GM21576 (cell line): ENCODE measurements around the gene GABRB2.
"Not testable (repeated sequence)": the region's sequence is repeated elsewhere in the genome, so short reads cannot be mapped to it uniquely, and the experiment has no call there.

Experiments
- ATAC-seq: cut with Tn5 transposase; IDR thresholded peaks from one replicate; pipeline ENCODE4 v1.9.1; 2021; ENCODE audit warnings: mild to moderate bottlenecking, moderate library complexity; ENCODE audit not compliant: unreplicated experiment

Gene GABRB2

DNA sequence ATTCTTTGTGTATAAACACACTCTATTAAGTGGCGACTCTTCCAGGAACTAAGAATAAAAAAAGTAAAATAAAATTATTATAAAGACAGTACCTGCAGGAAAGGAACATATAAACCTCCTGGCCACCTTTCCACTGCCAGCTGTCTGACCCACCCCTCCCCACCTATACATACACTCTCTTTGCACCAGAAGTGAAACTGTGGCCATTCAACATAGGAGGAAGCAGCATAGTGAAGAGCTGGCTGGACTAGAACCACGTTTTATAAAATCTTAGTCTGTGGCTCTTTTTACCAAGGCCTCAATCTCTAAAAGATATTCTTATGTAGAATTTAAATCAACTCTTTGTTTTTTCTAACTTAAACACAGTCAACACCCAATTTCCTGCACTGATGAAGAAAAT is 289.6 kb downstream of the GABRB2 start:
- ATAC-seq, result no peak

DNA sequence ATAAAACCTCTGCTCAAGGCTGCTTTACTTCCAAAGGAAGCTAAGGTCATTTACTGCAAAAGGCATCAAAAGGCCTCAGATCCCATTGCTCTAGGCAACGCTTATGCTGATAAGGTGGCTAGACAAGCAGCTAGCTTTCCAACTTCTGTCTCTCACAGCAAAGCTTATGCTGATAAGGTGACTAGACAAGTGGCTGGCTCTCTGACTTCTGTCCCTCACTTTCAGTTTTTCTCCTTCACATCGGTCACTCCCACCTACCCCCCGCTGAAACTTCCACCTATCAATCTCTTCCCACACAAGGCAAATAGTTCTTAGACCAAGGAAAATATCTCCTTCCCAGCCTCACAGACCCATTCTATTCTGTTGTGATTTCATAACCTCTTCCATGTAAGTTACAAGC is 293.6 kb downstream of the GABRB2 start:
- not testable (repeated sequence) for ATAC-seq

DNA sequence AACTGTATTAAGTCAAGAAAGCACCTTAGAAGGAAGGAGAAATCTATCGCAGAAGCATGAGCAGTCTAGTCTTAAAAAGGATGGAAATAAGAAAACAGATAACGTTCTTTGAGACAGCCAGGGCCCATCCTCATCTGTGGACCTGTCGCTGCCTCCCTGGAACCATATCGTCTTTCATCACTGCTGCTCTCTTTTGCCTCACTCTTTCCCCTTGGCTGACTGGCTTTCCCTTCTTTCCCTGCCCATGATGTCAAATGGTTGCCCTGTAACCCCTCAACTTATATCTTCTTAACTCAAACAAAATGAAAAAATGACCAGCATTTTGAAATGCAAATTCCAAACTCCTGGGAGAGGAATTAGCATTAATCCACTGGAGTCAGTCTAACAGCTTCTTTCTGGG is 299.8 kb downstream of the GABRB2 start:
- ATAC-seq, result no peak

DNA sequence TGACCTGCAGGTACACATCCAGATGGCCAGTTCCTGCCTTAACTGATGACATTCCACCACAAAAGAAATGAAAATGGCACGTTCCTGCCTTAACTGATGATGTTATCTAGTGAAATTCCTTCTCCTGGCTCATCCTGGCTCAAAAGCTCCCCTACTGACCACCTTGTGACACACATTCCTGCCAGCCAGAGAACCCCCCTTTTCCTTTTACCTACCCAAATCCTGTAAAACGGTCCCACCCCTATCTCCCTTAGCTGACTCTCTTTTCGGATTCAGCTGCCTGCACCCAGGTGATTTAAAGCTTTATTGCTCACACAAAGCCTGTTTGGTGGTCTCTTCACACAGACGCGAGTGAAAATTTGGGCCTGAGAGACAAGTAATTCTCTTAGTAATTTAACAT is 300.7 kb downstream of the GABRB2 start:
- ATAC-seq, result not testable (repeated sequence)
